Endothelial cell of umbilical vein (primary cell): ENCODE data around the gene RNF144B. TPM values are rescaled to one million over a fixed set of nuclear protein-coding genes. Genes with fewer than 3 reads are reported as not detected.

ENCODE experiments used
- BruUV-seq: library from RNA; stranded (reverse); fragments of 400-500 nt; replicated peaks from 2 replicates; lab custom pipeline; 2021; lab: Mats Ljungman, UMichigan
- CTCF ChIA-PET: fragments of 300-600, 350-600 bp; sonication (Branson Sonifier 250); formaldehyde crosslinking; loops from one replicate; lab custom pipeline; 2021; ENCODE audit warnings: antibody characterized with exemption, inconsistent platforms; lab: Charles Lee
- POLR2A ChIA-PET: fragments of 300-600, 350-600 bp; sonication (Branson Sonifier 250); formaldehyde crosslinking; loops from one replicate; lab custom pipeline; 2021; ENCODE audit warnings: antibody characterized with exemption, inconsistent platforms; lab: Charles Lee
- DNase-seq: peaks from one replicate; pipeline ENCODE4 v3.0.0-alpha.2; 2011; ENCODE audit warnings: low read depth, low spot score
- FAIRE-seq: peaks from 2 replicates; lab custom pipeline; 2011; peaks lifted over from hg19 to GRCh38; lab: Jason Lieb, UNC
- H2AFZ ChIP-seq: 2 replicates; pipeline ENCODE4 v1.6.0; 2012; ENCODE audit warnings: low read depth, low read length, control low read depth, inconsistent platforms
- H3K27ac ChIP-seq: 2 replicates; pipeline ENCODE4 v1.5.1; 2011; ENCODE audit warnings: low read depth, mild to moderate bottlenecking, control low read depth, low read length, moderate library complexity; ENCODE audit not compliant: insufficient read depth
- H3K27me3 ChIP-seq, 2 experiments: 2 replicates each; pipeline versions ENCODE4 v1.6.0 to v1.6.1; 2011; ENCODE audit warnings: low read length in 2 of 2, mixed read lengths in 1 of 2; ENCODE audit not compliant: control insufficient read depth in 2 of 2, insufficient read depth in 2 of 2
- H3K36me3 ChIP-seq, 2 experiments: 2 replicates in 1 of 2; 3 replicates in 1 of 2; pipeline ENCODE4 v1.5.1; 2011; ENCODE audit warnings: low read length in 2 of 2, mild to moderate bottlenecking in 1 of 2, moderate library complexity in 1 of 2; ENCODE audit not compliant: control insufficient read depth in 2 of 2, insufficient read depth in 2 of 2; ENCODE audit errors: extremely low read depth in 1 of 2
- H3K4me1 ChIP-seq: 3 replicates; pipeline ENCODE4 v1.5.1; 2011; ENCODE audit warnings: mild to moderate bottlenecking, low read length; ENCODE audit not compliant: control insufficient read depth, insufficient read depth; ENCODE audit errors: extremely low read depth
- H3K4me2 ChIP-seq: 2 replicates; pipeline ENCODE4 v1.6.1; 2011; ENCODE audit warnings: low read length, control low read depth, mixed read lengths; ENCODE audit not compliant: insufficient read depth
- H3K4me3 ChIP-seq, 3 experiments: fragments of 200-600 bp in 1 of 3; sonication (generic), shearing (Covaris generic) in 1 of 3; replicated peaks in 1 of 3; 2 replicates each; pipeline ENCODE4 v1.5.1; 2011 to 2016; ENCODE audit warnings: control low read depth in 3 of 3, low read length in 3 of 3, mild to moderate bottlenecking in 2 of 3, inconsistent platforms in 1 of 3, low read depth in 1 of 3, moderate library complexity in 1 of 3; ENCODE audit not compliant: insufficient read depth in 1 of 3
- H3K79me2 ChIP-seq: 2 replicates; pipeline ENCODE4 v1.6.0; 2012; ENCODE audit warnings: low read length, inconsistent platforms; ENCODE audit not compliant: control insufficient read depth, insufficient read depth
- H3K9ac ChIP-seq: replicated peaks from 2 replicates; pipeline ENCODE3; 2011; ENCODE audit warnings: low read length, control low read depth; ENCODE audit not compliant: insufficient read depth; ENCODE audit errors: extremely low read depth
- H3K9me1 ChIP-seq: replicated peaks from 3 replicates; pipeline ENCODE4 v1.6.0; 2011; ENCODE audit warnings: mild to moderate bottlenecking, low read length; ENCODE audit not compliant: control insufficient read depth, insufficient read depth; ENCODE audit errors: extremely low read depth
- H3K9me3 ChIP-seq: replicated peaks from 2 replicates; pipeline ENCODE4 v1.5.1; 2012; ENCODE audit warnings: low read length, inconsistent platforms; ENCODE audit not compliant: control insufficient read depth, insufficient read depth
- H4K20me1 ChIP-seq: replicated peaks from 2 replicates; pipeline ENCODE3; 2011; ENCODE audit warnings: mild to moderate bottlenecking, low read length; ENCODE audit not compliant: control insufficient read depth, insufficient read depth; ENCODE audit errors: extremely low read depth
- EZH2 ChIP-seq: IDR thresholded peaks from 2 replicates; pipeline ENCODE4 v1.6.1; 2012; ENCODE audit warnings: borderline replicate concordance, low read depth, mild to moderate bottlenecking, moderate library complexity, low read length, inconsistent platforms; ENCODE audit not compliant: severe bottlenecking
- FOS ChIP-seq: IDR thresholded peaks from 2 replicates; pipeline ENCODE4 v1.6.1; 2011; ENCODE audit warnings: mild to moderate bottlenecking, low read length, moderate library complexity, borderline replicate concordance; ENCODE audit not compliant: insufficient read depth
- GATA2 ChIP-seq: IDR thresholded peaks from 2 replicates; pipeline ENCODE4 v1.7.0; 2011; ENCODE audit warnings: low read depth, mild to moderate bottlenecking, moderate library complexity, mixed read lengths, low read length; ENCODE audit not compliant: insufficient read length, insufficient read depth
- JUN ChIP-seq: IDR thresholded peaks from 2 replicates; pipeline ENCODE4 v1.6.1; 2011; ENCODE audit warnings: borderline replicate concordance, low read depth; ENCODE audit not compliant: insufficient read length, insufficient read depth
- MYC ChIP-seq: IDR thresholded peaks from one replicate; pipeline ENCODE4 v1.6.1; 2011; ENCODE audit warnings: mild to moderate bottlenecking, low read depth, low read length
- POLR2A ChIP-seq: IDR thresholded peaks from 2 replicates; pipeline ENCODE4 v1.6.1; 2012; ENCODE audit warnings: low read depth, mild to moderate bottlenecking, control low read depth, low read length
- POLR2AphosphoS5 ChIP-seq: IDR thresholded peaks from 2 replicates; pipeline ENCODE4 v1.6.1; 2012; ENCODE audit warnings: low read depth, mild to moderate bottlenecking, control low read depth, low read length, moderate library complexity; ENCODE audit not compliant: insufficient read depth
- dilution Hi-C: fragments of 300-500 bp; cut with MboI; formaldehyde crosslinking; loops from one replicate; pipeline ENCODE4 v1.15.0; 2019; ENCODE audit warnings: low sequenced_read_pairs; ENCODE audit not compliant: extremely low pct_ligation_motif_present
- intact Hi-C: fragments of 100-400 bp; cut with micrococcal nuclease; formaldehyde crosslinking; loops from one replicate; pipeline ENCODE4 v1.10.0; 2022
- polyA plus RNA-seq, 4 experiments: library from polyadenylated mRNA; depleted of rRNA in 3 of 4; stranded (reverse) in 3 of 4; unstranded in 1 of 4; fragments of >200 nt; gene quantifications; 2 replicates each; pipeline versions ENCODE4 v1.2.1 to v1.2.3, GENCODE V29; 2011 to 2012; ENCODE audit warnings: missing spikeins in 1 of 4
- total RNA-seq: library from RNA; stranded (reverse); gene quantifications from 2 replicates; pipeline ENCODE4 v1.2.3, GENCODE V29; 2021
- TF ChIP-seq, protein P1 (sequence below): IDR thresholded peaks from 2 replicates; pipeline ENCODE4 v1.6.1; 2011; ENCODE audit not compliant: insufficient read depth, insufficient read length
- TF ChIP-seq, protein P2 (sequence below), 2 donors: IDR thresholded peaks; 1 replicate in 1 of 2; 2 replicates in 1 of 2; pipeline ENCODE4 v1.5.1; 2011; ENCODE audit warnings: low read length in 2 of 2, mild to moderate bottlenecking in 2 of 2, moderate library complexity in 2 of 2, control low read depth in 1 of 2, inconsistent platforms in 1 of 2, low read depth in 1 of 2; ENCODE audit not compliant: insufficient read depth in 1 of 2; ENCODE audit errors: extremely low read depth in 1 of 2

RNF144B gene
- total and polyA plus RNA-seq, 2 donors (not counting 3 experiments of a cell fraction or from before 2014, with no cell fraction given) = 18.1 to 97.3 TPM

DNA sequence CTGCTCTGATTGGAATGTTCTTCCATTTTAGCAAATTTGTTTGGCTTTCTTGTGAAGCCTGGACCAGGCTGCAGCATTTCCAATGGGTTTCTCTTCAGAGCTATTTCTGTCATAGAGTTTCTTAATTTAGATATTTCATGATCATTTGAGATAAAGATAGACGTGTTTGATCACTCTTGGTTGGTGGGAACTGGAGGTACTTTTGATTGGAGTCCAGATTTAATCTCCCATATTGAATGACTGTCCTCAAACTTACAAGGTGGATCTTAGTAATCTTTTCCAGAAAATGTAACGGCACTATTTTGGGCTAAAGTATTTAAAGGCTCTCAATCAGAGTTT, 29.2 kb downstream of the RNF144B start:
- H3K9me1 ChIP-seq = no peaks in the 10 kb centered on the region
- H3K4me2 ChIP-seq = no peak overlapping the region
- BruUV-seq = no TSS peak
- peaks cover 90% of the 10 kb centered on the region for H3K79me2 ChIP-seq
- FAIRE-seq = no peak
- H3K36me3 ChIP-seq = peaks cover 3 to 6% of the 10 kb centered on the region in 2 experiments
- no peaks in the 10 kb centered on the region for H3K9me3 ChIP-seq
- ChIA-PET CTCF (no interaction called here), POLR2A (no interaction called here)
- no peaks in the 10 kb centered on the region for H3K4me1 ChIP-seq
- no peak overlapping the region for H3K9ac ChIP-seq
- no peaks in the 10 kb centered on the region for H3K27me3 ChIP-seq
- TF ChIP-seq EZH2 = no peak
- TF ChIP-seq, protein P1, sequence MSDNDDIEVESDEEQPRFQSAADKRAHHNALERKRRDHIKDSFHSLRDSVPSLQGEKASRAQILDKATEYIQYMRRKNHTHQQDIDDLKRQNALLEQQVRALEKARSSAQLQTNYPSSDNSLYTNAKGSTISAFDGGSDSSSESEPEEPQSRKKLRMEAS = no peak
- no peak for TF ChIP-seq FOS
- TF ChIP-seq, protein P2, sequence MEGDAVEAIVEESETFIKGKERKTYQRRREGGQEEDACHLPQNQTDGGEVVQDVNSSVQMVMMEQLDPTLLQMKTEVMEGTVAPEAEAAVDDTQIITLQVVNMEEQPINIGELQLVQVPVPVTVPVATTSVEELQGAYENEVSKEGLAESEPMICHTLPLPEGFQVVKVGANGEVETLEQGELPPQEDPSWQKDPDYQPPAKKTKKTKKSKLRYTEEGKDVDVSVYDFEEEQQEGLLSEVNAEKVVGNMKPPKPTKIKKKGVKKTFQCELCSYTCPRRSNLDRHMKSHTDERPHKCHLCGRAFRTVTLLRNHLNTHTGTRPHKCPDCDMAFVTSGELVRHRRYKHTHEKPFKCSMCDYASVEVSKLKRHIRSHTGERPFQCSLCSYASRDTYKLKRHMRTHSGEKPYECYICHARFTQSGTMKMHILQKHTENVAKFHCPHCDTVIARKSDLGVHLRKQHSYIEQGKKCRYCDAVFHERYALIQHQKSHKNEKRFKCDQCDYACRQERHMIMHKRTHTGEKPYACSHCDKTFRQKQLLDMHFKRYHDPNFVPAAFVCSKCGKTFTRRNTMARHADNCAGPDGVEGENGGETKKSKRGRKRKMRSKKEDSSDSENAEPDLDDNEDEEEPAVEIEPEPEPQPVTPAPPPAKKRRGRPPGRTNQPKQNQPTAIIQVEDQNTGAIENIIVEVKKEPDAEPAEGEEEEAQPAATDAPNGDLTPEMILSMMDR (IDR thresholded peaks at IDR 0.05; ENCODE audit: extremely low read depth in 1 of 2, insufficient read depth in 1 of 2, low read depth in 1 of 2, low read length in 2 of 2) = no peak
- TF ChIP-seq JUN = no peak
- TF ChIP-seq POLR2AphosphoS5 = no peak
- TF ChIP-seq POLR2A = no peak
- no peak for TF ChIP-seq MYC
- no peak for TF ChIP-seq GATA2
- H4K20me1 ChIP-seq = peaks cover 2% of the 10 kb centered on the region
- intact Hi-C loops = no loop called here
- no peak for DNase-seq
- H3K4me3 ChIP-seq = no peak overlapping the region
- dilution Hi-C loops = no loop called here
- H3K27ac ChIP-seq = no peak overlapping the region
- no peak overlapping the region for H2AFZ ChIP-seq
